Measurements from ENCODE around the gene KIF26B. TPM values are rescaled to one million over a fixed set of nuclear protein-coding genes. Genes with fewer than 3 reads are reported as not detected.

Gene KIF26B
- polyA plus RNA-seq, 1 of the 3 experiments (the other 2 are of a cell fraction) = 2.6 TPM

- POLR2A ChIA-PET = no interaction called here
- TF ChIP-seq IRF3 (IDR thresholded peaks at IDR 0.05; ENCODE audit: low read depth, low read length) (no peak), RCOR1 (IDR thresholded peaks at IDR 0.05; ENCODE audit: low read length) (no peak), POLR2AphosphoS5 (IDR thresholded peaks at IDR 0.05; ENCODE audit: low read depth, low read length) (no peak), CTCF (IDR thresholded peaks at IDR 0.05) (no peak)
- Histone ChIP-seq H4K20me1 (ENCODE audit: insufficient read depth) (no peaks in the 10 kb centered on the region), H3K4me3 (ENCODE audit: low read depth in 2 of 2, low read length in 1 of 2) (no peak overlapping the region), H3K27me3 (ENCODE audit: insufficient read depth) (no peaks in the 10 kb centered on the region), H3K36me3 (replicated peaks in 1 of 2; ENCODE audit: control insufficient read depth in 1 of 2, insufficient read depth in 2 of 2, low read length in 1 of 2) (no peaks in the 10 kb centered on the region), H3K9ac (no peak overlapping the region), H3K9me3 (no peaks in the 10 kb centered on the region), H3K4me2 (no peak overlapping the region), H3K27ac (ENCODE audit: low read depth in 2 of 2, low read length in 1 of 2) (peak overlapping the region in 1 of 2 experiments; percentile 97; a peak in 2 of 4 replicates), H3K4me1 (ENCODE audit: control insufficient read depth in 1 of 2, insufficient read depth in 2 of 2, low read depth in 1 of 2, low read length in 1 of 2) (peaks cover 7 to 45% of the 10 kb centered on the region in 2 experiments; a peak in 3 of 4 replicates), H2AFZ (ENCODE audit: low read depth) (no peak overlapping the region), H3F3A (replicated peaks; ENCODE audit: insufficient read depth) (peaks cover 4% of the 10 kb centered on the region), H3K79me2 (ENCODE audit: insufficient read depth) (no peaks in the 10 kb centered on the region), H3K9me2 (no peaks in the 10 kb centered on the region)
- no peak for DNase-seq
- CTCF ChIA-PET = no interaction called here
- 62% methylated on average over 3 of the region's 3 CpGs for WGBS (ENCODE audit: low lambda C conversion rate)
Observed at GRCh38 chr1:245752561-245752960, 597.8 kb downstream of the KIF26B start.

- Histone ChIP-seq H3K27me3 (ENCODE audit: insufficient read depth) (no peaks in the 10 kb centered on the region), H3F3A (replicated peaks; ENCODE audit: insufficient read depth) (peaks cover 4% of the 10 kb centered on the region), H2AFZ (ENCODE audit: low read depth) (no peak overlapping the region), H3K4me1 (ENCODE audit: control insufficient read depth in 1 of 2, insufficient read depth in 2 of 2, low read depth in 1 of 2, low read length in 1 of 2) (peaks cover 7 to 45% of the 10 kb centered on the region in 2 experiments; a peak in 3 of 4 replicates), H3K36me3 (replicated peaks in 1 of 2; ENCODE audit: control insufficient read depth in 1 of 2, insufficient read depth in 2 of 2, low read length in 1 of 2) (peaks cover 0 to 2% of the 10 kb centered on the region in 2 experiments), H3K27ac (ENCODE audit: low read depth in 2 of 2, low read length in 1 of 2) (peak overlapping the region in 1 of 2 experiments; percentile 97; a peak in 2 of 4 replicates), H3K4me2 (no peak overlapping the region), H3K79me2 (ENCODE audit: insufficient read depth) (no peaks in the 10 kb centered on the region), H4K20me1 (ENCODE audit: insufficient read depth) (no peaks in the 10 kb centered on the region), H3K9ac (no peak overlapping the region), H3K9me3 (no peaks in the 10 kb centered on the region), H3K4me3 (ENCODE audit: low read depth in 2 of 2, low read length in 1 of 2) (no peak overlapping the region), H3K9me2 (no peaks in the 10 kb centered on the region)
- POLR2A ChIA-PET = interaction anchor here (0.6 to 2.0 kb wide), 7 partner anchors 11 to 599 kb away, joined by 3 to 19 read pairs (median 3); partner anchors contain the start of gene KIF26B
- CTCF ChIA-PET = interaction anchor here (0.7 to 2.6 kb wide), 10 partner anchors 10 to 601 kb away, joined by 3 to 13 read pairs (median 3); no protein-coding TSS in a partner anchor
- DNase-seq = peak; percentile 59
- 79% methylated on average over 2 of the region's 2 CpGs for WGBS (ENCODE audit: low lambda C conversion rate)
- no peak for TF ChIP-seq TEAD4 (IDR thresholded peaks at IDR 0.05; ENCODE audit: borderline replicate concordance, insufficient read depth)
- no peak for TF ChIP-seq FOSL2 (IDR thresholded peaks at IDR 0.05; ENCODE audit: borderline replicate concordance, low read depth)
- TF ChIP-seq GABPA (IDR thresholded peaks at IDR 0.05; ENCODE audit: low read depth) = no peak
- no peak for TF ChIP-seq PBX3 (IDR thresholded peaks at IDR 0.05)
- peak; percentile 63 for TF ChIP-seq RCOR1 (IDR thresholded peaks at IDR 0.05; ENCODE audit: low read length)
- peak; percentile 78 for TF ChIP-seq GATA2 (CRISPR knock-in tag; IDR thresholded peaks at IDR 0.05)
- TF ChIP-seq USF1 (IDR thresholded peaks at IDR 0.05; ENCODE audit: borderline replicate concordance, low read depth) = no peak
- no peak for TF ChIP-seq REST (IDR thresholded peaks at IDR 0.05; ENCODE audit: low read depth, low read length)
- no peak for TF ChIP-seq JUND (IDR thresholded peaks at IDR 0.05)
- no peak for TF ChIP-seq FOXM1 (IDR thresholded peaks at IDR 0.05; ENCODE audit: low read depth)
- peak; percentile 24; the same call in 1 of the 2 replicates for TF ChIP-seq RAD21 (IDR thresholded peaks at IDR 0.05; ENCODE audit: low read length)
- TF ChIP-seq TCF12 (IDR thresholded peaks at IDR 0.05) = peak; percentile 13; the same call in 1 of the 2 replicates
- TF ChIP-seq NRF1 (IDR thresholded peaks at IDR 0.05; ENCODE audit: low read depth, low read length) = peak; percentile 46; the same call in 1 of the 2 replicates
- no peak for TF ChIP-seq NFIC (IDR thresholded peaks at IDR 0.05; ENCODE audit: borderline replicate concordance)
- no peak for TF ChIP-seq ELF1 (IDR thresholded peaks at IDR 0.05)
- TF ChIP-seq EP300 (IDR thresholded peaks at IDR 0.05; ENCODE audit: borderline replicate concordance in 1 of 2, low read depth in 1 of 2, low read length in 1 of 2) = peak in 1 of 2 experiments; percentile 93; a peak in 2 of 4 replicates
- TF ChIP-seq TAF1 (IDR thresholded peaks at IDR 0.05; ENCODE audit: borderline replicate concordance, low read depth, low read length) = no peak
Observed at GRCh38 chr1:245753807-245754206, 599.0 kb downstream of the KIF26B start.

Data from SK-N-SH (cell line).